GM19023 (cell line): ENCODE results near the gene PGBD5.

Experiments
- ATAC-seq: cut with Tn5 transposase; IDR thresholded peaks from one replicate; pipeline ENCODE4 v1.9.1; 2021; ENCODE audit warnings: mild to moderate bottlenecking, moderate library complexity; ENCODE audit not compliant: unreplicated experiment

The PGBD5 gene

DNA sequence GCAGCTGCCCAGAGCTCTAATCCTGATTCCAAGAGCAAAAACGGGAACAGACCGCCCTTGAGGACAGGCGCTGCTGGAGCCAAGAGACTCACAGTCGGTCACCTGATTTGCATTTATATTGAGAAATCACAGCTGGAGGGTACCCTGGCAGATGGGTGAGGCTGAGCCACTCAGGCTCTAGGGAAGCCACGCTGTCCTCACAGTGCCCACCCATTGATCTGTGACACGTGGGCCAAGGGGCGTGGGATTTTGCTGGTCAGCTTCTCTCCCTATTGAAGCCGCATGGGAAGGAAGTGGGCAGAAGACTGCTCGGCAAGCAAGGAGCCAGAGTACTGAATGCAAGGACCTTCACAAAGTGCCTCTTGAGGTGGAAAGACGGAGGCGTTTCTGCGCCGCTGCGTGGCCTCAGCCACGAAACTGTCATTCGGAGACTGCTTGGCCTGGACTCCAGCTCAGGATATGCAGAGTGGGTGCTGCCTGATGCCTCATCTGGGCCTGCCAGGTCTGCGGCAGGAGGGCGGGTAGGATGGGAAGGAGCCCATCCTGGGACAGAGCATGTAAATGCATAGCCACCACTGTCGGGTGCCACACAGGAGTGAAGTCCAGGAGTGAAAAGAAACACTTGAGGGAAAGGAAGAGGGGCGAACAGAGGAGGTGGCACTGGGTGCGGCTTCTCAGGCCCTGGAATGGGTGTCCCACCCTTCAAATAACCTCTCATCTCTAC lies 139.8 kb downstream of the PGBD5 start:
- no peak for ATAC-seq

DNA sequence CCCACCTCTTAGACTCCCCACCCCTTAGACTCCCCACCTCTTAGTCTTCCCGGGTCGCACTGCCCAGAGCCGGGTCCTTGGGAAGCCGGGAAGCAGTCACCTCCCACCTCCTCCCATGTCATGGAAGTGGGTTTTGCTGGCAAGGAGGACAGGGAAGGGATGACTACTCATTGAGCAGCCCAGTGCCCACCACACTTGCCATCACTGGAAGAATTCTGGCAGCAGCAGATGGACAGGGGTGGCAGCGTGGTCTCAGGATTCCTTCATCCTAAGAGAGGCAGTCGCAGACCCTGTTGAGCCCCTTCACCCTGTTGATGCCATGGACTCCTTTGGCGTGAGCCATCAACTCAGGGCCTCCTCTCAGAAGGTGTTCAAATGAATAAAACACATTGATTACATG lies 140.8 kb downstream of the PGBD5 start:
- ATAC-seq: no peak

DNA sequence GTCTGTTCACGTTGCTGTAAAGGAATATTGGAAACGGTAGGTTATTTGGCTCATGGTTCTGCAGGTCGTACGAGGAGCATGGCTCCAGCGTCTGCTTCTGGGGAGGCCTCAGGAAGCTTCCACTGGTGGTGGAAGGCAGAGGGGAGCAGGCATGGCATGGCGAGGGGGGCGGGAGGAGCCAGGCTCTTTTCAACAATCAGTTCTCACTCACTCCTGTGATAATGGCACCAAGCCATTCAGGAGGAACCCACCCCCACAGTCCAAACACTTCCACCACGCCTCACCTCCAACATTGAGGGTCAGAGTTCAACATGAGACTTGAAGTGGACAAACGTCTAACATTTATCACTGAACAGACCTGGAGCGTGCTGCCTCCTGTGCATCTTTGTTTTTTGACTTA lies 141.2 kb downstream of the PGBD5 start:
- no peak for ATAC-seq

GRCh38 chr1:230283678-230284077 lies 142.5 kb downstream of the PGBD5 start:
- no peak for ATAC-seq

DNA sequence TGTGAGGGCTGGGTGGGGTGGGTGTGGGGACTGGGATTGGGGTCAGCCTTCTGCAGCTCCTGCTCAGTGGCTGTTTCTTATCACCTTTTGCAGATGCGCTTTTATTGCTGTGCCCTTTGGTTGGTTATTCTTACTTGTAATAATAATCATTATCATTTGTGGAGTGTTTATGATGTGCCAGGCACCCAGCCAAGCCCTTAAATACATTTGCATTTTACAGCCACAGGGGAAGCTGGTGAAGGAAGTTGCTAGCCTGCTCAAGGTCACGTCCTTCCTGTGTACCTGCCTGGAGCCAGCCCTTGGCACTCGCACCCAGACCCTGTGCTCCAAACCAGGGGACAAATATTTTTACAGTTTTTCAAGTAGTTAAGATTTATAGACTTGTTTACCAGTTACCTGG lies 144.0 kb downstream of the PGBD5 start:
- ATAC-seq: no peak

DNA sequence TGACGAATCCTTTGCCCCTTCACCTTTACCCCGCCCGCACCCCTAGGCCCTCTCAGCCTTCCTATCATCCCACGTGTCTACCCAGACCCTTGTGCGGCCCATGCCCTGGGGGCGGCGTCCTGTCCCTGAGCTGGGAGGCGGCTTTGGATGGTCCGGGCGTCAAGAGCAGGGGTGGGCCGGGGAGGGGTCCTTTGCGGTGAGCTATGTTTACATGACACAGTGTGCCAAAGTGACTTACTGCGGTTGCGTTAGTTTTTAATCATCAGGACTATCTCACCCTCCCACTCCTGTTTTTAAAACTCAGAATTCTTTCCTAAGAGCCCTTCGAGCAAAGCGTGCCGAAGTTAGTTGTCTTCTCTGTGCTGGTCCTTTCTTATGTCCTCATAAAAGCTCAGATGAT lies 144.6 kb downstream of the PGBD5 start:
- no peak for ATAC-seq

DNA sequence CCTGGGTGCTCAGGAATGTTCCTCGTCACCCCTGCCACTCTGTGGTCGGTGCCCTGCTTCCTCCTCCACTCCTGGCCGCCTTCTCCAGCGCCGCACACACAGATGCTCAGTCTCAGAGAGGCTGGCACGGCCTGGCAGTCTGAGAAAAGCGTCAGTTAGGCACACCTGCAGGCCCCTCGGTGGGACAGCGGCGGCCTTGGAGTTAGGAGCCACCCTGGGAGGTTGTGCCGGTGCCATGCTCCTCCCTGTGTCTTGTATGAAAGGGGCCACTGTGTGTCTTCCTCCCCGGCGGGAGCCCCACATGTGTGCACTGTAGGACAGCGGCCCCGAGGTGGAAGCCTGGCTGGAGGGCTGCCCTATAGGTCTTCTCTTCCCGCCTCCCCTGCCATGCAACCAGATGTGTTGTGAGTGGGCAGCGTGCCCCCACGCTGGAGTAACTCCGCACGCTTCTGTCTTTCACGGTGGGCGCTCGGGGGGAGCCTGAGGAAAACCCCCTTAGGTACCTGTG lies 145.2 kb downstream of the PGBD5 start:
- no peak for ATAC-seq

- no peak for ATAC-seq
Observed at GRCh38 chr1:230280054-230280795, 145.9 kb downstream of the PGBD5 start.

GRCh38 chr1:230279583-230279945 lies 146.6 kb downstream of the PGBD5 start:
- ATAC-seq: no peak

DNA sequence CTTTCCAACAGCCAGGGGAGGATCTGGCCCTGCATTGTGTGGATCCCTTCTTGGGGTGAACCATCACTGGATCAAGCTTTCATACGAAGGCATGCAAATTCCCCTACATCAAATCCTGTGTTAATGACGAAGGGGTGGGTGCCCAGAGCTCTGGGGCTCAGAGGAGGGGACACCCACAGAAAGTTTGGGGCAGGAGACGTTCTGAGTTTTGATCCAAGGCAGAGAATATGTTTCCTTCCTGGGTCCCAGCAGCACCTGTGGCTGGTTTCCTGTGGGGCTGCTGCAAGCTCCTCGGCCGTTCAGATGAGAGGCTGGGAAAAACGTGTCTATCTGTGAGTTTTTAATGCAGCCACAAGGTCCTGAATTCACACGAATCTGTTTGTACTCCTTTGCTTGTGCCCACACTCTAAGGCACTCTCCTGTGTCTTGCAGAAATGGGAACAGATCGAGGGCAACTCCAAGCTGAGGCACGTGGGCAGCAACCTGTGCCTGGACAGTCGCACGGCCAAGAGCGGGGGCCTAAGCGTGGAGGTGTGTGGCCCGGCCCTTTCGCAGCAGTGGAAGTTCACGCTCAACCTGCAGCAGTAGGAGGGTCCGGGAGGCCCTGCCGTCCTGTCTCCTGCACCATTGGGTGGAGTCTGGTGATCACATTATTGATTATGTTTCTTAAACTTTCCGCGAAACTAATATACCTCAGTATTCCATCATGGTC lies 147.1 kb downstream of the PGBD5 start:
- no peak for ATAC-seq

GRCh38 chr1:230278376-230278775 lies 147.8 kb downstream of the PGBD5 start:
- no peak for ATAC-seq

- no peak for ATAC-seq
Observed at GRCh38 chr1:230277201-230278025, 148.7 kb downstream of the PGBD5 start.

GRCh38 chr1:230276401-230276800 lies 149.7 kb downstream of the PGBD5 start:
- no peak for ATAC-seq

DNA sequence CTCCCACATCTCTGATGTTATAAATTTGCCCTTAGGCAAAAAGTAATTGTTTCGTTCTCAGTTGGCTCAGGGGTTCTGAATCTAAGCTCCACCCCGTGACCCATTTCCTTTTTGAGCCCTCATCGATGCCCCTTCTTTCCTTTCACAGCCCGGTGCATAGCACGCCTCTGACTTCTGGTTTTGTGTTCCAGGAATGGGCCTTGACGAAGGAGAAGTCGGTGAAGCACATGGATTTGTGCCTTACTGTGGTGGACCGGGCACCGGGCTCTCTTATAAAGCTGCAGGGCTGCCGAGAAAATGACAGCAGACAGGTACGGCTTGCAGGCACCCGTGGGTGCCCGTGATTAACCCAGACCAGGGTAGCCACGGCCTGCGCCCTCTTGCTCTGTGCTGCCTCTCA lies 151.9 kb downstream of the PGBD5 start:
- no peak for ATAC-seq

GRCh38 chr1:230273141-230273710 lies 152.9 kb downstream of the PGBD5 start:
- no peak for ATAC-seq

GRCh38 chr1:230272557-230272956 lies 153.6 kb downstream of the PGBD5 start:
- no peak for ATAC-seq

GRCh38 chr1:230271300-230272035 lies 154.7 kb downstream of the PGBD5 start:
- ATAC-seq: no peak

- no peak for ATAC-seq
Observed at GRCh38 chr1:230270559-230271281, 155.4 kb downstream of the PGBD5 start.

GRCh38 chr1:230270185-230270558 lies 156.0 kb downstream of the PGBD5 start:
- no peak for ATAC-seq
